ENCODE results near the gene IZUMO1. TPM values are rescaled to one million over a fixed set of nuclear protein-coding genes. Genes with fewer than 3 reads are reported as not detected.

IZUMO1 gene
- total RNA-seq, 2 donors from 2014 or later: not detected

DNA sequence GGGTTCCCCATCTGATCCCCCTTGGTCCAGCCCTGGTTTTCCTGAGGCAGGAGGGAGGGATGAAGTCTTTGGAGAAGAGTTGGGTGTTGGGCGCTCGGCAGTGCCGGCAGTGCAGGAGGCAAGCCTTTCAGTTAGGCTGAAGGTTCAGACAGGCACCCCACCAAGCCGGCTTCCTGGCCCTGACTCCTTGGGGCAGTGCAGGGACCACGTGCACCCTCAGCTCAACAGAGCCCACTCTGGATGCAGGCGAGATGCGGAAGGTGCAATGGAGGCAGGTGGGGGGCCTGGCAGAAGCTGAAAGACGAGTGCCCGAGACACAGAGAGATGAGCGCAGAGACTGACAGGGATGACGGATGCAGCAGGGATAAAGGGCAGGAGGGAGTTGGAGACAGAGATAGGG lies 38.2 kb downstream of the IZUMO1 start:
- peaks cover 5% of the 10 kb centered on the region for H3K4me1 ChIP-seq
- intact Hi-C loops (cut with DNase I): no loop called here
- no peak overlapping the region for H3K4me3 ChIP-seq
- H3K9me3 ChIP-seq: no peaks in the 10 kb centered on the region
- TF ChIP-seq CTCF (IDR thresholded peaks at IDR 0.05): no peak
- no peaks in the 10 kb centered on the region for H3K36me3 ChIP-seq
- H3K9ac ChIP-seq (ENCODE audit: low read depth in 2 of 2, low read length in 2 of 2): no peak overlapping the region
- H3K27me3 ChIP-seq: no peaks in the 10 kb centered on the region
- no peak overlapping the region for H3K27ac ChIP-seq
- no peak for DNase-seq

DNA sequence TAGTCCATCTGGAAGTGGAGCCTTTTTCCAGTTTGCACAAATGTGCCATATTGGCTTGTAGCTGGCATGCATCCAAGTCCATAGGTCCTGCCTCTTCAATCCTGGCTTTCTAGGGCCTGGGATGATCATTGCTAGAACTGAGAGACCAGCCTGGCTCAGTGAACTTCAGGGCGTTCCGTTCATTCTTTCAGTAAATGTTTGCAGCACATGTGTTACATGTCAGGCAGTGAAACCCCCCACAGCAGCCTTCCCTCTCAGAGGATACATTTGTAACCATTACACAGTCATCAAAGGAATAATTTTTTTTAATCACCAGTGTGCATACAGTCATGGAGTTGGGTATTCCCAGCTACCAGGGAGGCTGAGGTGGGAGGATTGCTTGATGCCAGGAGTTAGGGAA lies 41.3 kb downstream of the IZUMO1 start:
- no peak overlapping the region for H3K9ac ChIP-seq (ENCODE audit: low read depth in 2 of 2, low read length in 2 of 2)
- H3K36me3 ChIP-seq: no peaks in the 10 kb centered on the region
- H3K4me3 ChIP-seq: no peak overlapping the region
- H3K9me3 ChIP-seq: no peaks in the 10 kb centered on the region
- intact Hi-C loops (cut with DNase I): no loop called here
- no peak for DNase-seq
- H3K27me3 ChIP-seq: no peaks in the 10 kb centered on the region
- no peak overlapping the region for H3K27ac ChIP-seq
- H3K4me1 ChIP-seq: no peaks in the 10 kb centered on the region
- TF ChIP-seq CTCF (IDR thresholded peaks at IDR 0.05): no peak

GRCh38 chr19:48703316-48703715 lies 43.4 kb downstream of the IZUMO1 start:
- no peak for TF ChIP-seq CTCF (IDR thresholded peaks at IDR 0.05)
- Histone ChIP-seq H3K36me3 (no peaks in the 10 kb centered on the region), H3K27ac (no peak overlapping the region), H3K9ac (ENCODE audit: low read depth in 2 of 2, low read length in 2 of 2) (no peak overlapping the region), H3K27me3 (no peaks in the 10 kb centered on the region), H3K9me3 (no peaks in the 10 kb centered on the region), H3K4me3 (no peak overlapping the region), H3K4me1 (no peaks in the 10 kb centered on the region)
- intact Hi-C loops (cut with DNase I): no loop called here
- no peak for DNase-seq

DNA sequence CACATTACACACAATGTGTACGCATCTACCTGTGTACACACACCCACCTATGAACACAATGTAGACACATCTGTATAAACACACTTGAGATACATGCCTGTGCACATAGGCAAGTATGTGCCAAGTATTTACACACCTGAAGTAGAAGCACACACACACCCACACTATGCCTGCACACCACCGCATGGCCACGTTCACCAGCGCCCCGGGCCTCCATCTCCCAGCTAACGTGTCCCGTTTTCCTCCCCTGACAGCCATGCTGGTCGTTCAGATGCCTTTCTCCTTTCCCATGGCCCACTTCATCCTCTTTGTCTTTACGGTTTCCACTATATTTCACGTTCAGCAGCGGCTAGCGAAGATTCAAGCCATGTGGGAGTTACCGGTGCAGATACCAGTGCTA lies 44.0 kb downstream of the IZUMO1 start:
- H3K36me3 ChIP-seq: no peaks in the 10 kb centered on the region
- no peak overlapping the region for H3K4me3 ChIP-seq
- H3K4me1 ChIP-seq: no peaks in the 10 kb centered on the region
- no peaks in the 10 kb centered on the region for H3K9me3 ChIP-seq
- TF ChIP-seq CTCF (IDR thresholded peaks at IDR 0.05): no peak
- H3K27ac ChIP-seq: no peak overlapping the region
- H3K9ac ChIP-seq (ENCODE audit: low read depth in 2 of 2, low read length in 2 of 2): no peak overlapping the region
- no peak for DNase-seq
- intact Hi-C loops (cut with DNase I): no loop called here
- no peaks in the 10 kb centered on the region for H3K27me3 ChIP-seq

DNA sequence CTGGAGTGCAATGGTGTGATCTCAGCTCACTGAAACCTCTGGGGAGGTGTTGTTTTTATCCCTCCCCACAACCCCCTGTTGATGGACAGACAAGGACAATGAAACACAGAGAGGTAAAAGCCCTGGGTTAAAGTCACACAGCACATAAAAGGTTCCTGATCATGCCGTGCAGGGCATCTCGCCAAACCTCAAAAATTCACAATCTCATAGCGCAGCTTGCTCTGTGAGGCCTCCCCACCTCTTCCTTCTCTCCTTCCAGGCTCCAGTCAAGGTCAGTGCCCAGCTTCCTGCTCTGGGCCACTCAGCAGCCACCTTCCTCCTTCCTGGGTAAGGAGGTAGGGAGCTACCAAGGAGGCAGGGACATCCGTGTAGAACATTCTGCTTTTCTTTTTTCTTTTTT lies 48.7 kb downstream of the IZUMO1 start:
- Histone ChIP-seq H3K4me1 (no peaks in the 10 kb centered on the region), H3K36me3 (no peaks in the 10 kb centered on the region), H3K27ac (peak overlapping the region; percentile 10), H3K9ac (ENCODE audit: low read depth in 2 of 2, low read length in 2 of 2) (peak overlapping the region in 1 of 2 donors; percentile 28), H3K4me3 (no peak overlapping the region), H3K9me3 (no peaks in the 10 kb centered on the region), H3K27me3 (no peaks in the 10 kb centered on the region)
- intact Hi-C loops (cut with DNase I): no loop called here
- no peak for TF ChIP-seq CTCF (IDR thresholded peaks at IDR 0.05)
- peak; percentile 88 for DNase-seq

All from colonic mucosa (tissue), 4 donors.